Colonic mucosa (tissue), 4 donors: Measurements from ENCODE around the gene DRC3. TPM values are rescaled to one million over a fixed set of nuclear protein-coding genes. Genes with fewer than 3 reads are reported as not detected.

Source experiments
- DNase-seq: peaks from one replicate; pipeline ENCODE4 v3.0.0-alpha.2; 2020
- H3K27ac ChIP-seq: fragments of 200-600 bp; one replicate; pipeline ENCODE4 v1.8.0; 2021
- H3K27me3 ChIP-seq: fragments of 200-600 bp; one replicate; pipeline ENCODE4 v1.8.0; 2021
- H3K36me3 ChIP-seq: fragments of 200-600 bp; one replicate; pipeline ENCODE4 v1.8.0; 2021
- H3K4me1 ChIP-seq: fragments of 200-600 bp; one replicate; pipeline ENCODE4 v1.8.0; 2021; ENCODE audit warnings: mild to moderate bottlenecking
- H3K4me3 ChIP-seq: fragments of 200-600 bp; one replicate; pipeline ENCODE4 v1.8.0; 2021
- H3K9ac ChIP-seq, 2 donors: one replicate each; pipeline ENCODE4 v1.7.0; 2013; ENCODE audit warnings: control low read depth in 2 of 2, low read depth in 2 of 2, low read length in 2 of 2
- H3K9me3 ChIP-seq: fragments of 200-600 bp; one replicate; pipeline ENCODE4 v1.8.0; 2021
- CTCF ChIP-seq: fragments of 200-600 bp; IDR thresholded peaks from one replicate; pipeline ENCODE4 v1.8.0; 2022; ENCODE audit warnings: antibody characterized with exemption, mild to moderate bottlenecking
- intact Hi-C: fragments of 100-400 bp; cut with DNase I; formaldehyde crosslinking; loops from one replicate; pipeline ENCODE4 v1.14.1; 2022
- total RNA-seq, 2 donors: library from RNA; stranded (reverse); fragmentation: NEBNext Ultra II Directional in 1 of 2; extraction: Animal tissue kit (Norgen Biotek cat#: 25700) in 1 of 2; gene quantifications; one replicate each; pipeline ENCODE4 v1.2.1, GENCODE V29; 2021
- donor health status: healthy.
- donor health status: DM: no; HTN: no; CAD: no.
- donor health status: DM: no; HTN: no; CAD: no.

Gene DRC3
- total RNA-seq, 2 donors from 2014 or later = 0.79 to 1.1 TPM

DNA sequence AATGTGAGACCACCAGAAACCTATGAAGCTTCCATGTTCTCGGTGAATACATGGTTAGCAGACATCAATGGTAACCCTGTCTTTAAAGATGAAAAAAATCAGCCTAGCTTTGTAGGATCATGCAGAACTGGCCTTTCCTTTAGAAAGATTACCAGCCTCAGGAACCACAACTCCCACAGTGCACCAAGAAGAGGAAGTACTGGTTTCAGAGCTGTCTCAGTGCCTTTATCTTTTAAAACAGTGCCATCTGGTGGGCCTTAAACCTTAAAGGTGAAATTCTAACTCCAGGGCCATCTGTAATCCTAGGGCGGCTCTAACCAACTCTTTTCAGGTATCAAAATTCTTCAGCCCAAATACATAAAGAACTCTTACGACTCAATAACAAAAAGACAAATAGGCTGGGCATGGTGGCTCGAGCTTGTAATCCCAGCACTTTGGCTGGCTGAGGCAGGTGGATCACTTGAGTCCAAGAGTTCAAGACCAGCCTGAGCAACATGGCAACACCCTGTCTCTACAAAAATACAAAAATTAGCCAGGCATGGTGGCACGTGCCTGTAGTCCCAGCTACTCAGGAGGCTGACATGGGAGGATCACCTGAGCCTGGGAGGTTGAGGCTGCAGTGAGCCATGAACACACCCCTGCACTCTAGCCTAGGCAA is 60.9 kb downstream of the DRC3 start:
- Histone ChIP-seq H3K4me3 (no peak overlapping the region), H3K36me3 (no peaks in the 10 kb centered on the region), H3K9ac (no peak overlapping the region), H3K27ac (no peak overlapping the region), H3K27me3 (no peaks in the 10 kb centered on the region), H3K9me3 (no peaks in the 10 kb centered on the region), H3K4me1 (peaks cover 10% of the 10 kb centered on the region)
- intact Hi-C loops = loop anchor here (2.0 to 5.0 kb wide), 2 partner anchors 143 to 351 kb away; partner anchors contain the start of gene RAI1
- TF ChIP-seq CTCF = peak; percentile 41
- DNase-seq = peak; percentile 67

- no peak for DNase-seq
- no peaks in the 10 kb centered on the region for H3K9me3 ChIP-seq
- no peak overlapping the region for H3K4me3 ChIP-seq
- H3K4me1 ChIP-seq = peaks cover 10% of the 10 kb centered on the region
- no peak for TF ChIP-seq CTCF
- H3K27ac ChIP-seq = no peak overlapping the region
- no peaks in the 10 kb centered on the region for H3K36me3 ChIP-seq
- intact Hi-C loops = no loop called here
- no peaks in the 10 kb centered on the region for H3K27me3 ChIP-seq
- H3K9ac ChIP-seq = no peak overlapping the region
Measured at GRCh38 chr17:18035704-18036103, 63.0 kb downstream of the DRC3 start.

GRCh38 chr17:18037486-18037885 is 64.8 kb downstream of the DRC3 start:
- intact Hi-C loops = no loop called here

DNA sequence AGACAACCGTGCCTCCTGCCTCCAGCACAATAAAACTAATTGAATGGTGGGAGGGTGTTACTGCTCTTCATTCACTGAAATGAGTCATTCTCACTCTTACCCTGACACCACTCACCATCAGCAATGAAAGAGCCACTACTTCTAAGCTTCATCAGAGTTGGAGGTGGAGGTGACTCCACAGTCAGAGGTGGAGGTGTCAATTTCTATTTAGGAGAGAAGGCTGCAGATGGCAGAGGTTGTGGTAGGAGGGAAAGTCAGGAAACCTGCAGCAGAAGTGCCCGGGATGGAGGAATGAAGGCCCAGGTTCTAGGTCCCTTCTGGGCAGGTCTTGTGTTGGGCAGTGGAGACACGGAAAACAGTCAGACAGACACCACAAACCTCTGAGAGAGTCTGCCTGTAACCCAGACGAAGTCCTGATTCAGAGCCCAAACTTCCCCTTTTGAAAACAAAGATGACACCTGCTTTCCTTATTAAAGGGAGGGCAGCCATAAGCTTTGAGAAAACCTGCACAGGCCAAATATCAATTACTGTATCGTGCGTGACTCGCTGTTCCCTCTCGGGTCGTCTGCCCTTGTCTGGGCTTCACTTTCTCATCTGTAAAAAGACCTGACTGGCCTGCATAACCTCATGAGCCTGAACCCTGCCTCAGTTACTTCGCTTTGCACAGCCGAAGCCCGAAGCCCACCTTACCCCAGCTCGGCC is 65.6 kb downstream of the DRC3 start:
- TF ChIP-seq CTCF = no peak
- no peaks in the 10 kb centered on the region for H3K9me3 ChIP-seq

More at GRCh38 chr17:18037486-18037885, 64.8 kb downstream of the DRC3 start:
- Histone ChIP-seq H3K27me3 (no peaks in the 10 kb centered on the region), H3K9ac (peak overlapping the region in 1 of 2 donors; percentile 84), H3K4me1 (peaks cover 10% of the 10 kb centered on the region), H3K27ac (no peak overlapping the region), H3K4me3 (no peak overlapping the region), H3K36me3 (no peaks in the 10 kb centered on the region), H3K9me3 (no peaks in the 10 kb centered on the region)
- TF ChIP-seq CTCF = no peak
- no peak for DNase-seq

GRCh38 chr17:18038861-18039534 is 66.3 kb downstream of the DRC3 start, which contains the start of the genes ATPAF2 and GID4:
TSS of gene ATPAF2 (minus strand) at chr17:18039168. CDS start at chr17:18039013, 155 bp downstream.
TSS of gene GID4 (plus strand) at chr17:18039408. CDS start at chr17:18039465, 57 bp downstream.
- TF ChIP-seq CTCF = no peak
- H3K27me3 ChIP-seq = no peaks in the 10 kb centered on the region
- intact Hi-C loops = no loop called here
- peak within 1 kb of the TSS; percentile 79 to 84 for H3K9ac ChIP-seq
- no peaks in the 10 kb centered on the region for H3K9me3 ChIP-seq
- DNase-seq = peak; percentile 100
- H3K4me1 ChIP-seq = peaks cover 10% of the 10 kb centered on the region
- peak within 1 kb of the TSS; percentile 60 for H3K27ac ChIP-seq
- H3K4me3 ChIP-seq = peak within 1 kb of the TSS; percentile 84
- H3K36me3 ChIP-seq = no peaks in the 10 kb centered on the region

More for the DNA sequence above, 65.6 kb downstream of the DRC3 start:
- DNase-seq = no peak
- intact Hi-C loops = no loop called here
- peak overlapping the region; percentile 79 to 84 for H3K9ac ChIP-seq
- peak overlapping the region; percentile 84 for H3K4me3 ChIP-seq
- peak overlapping the region; percentile 56 for H3K27ac ChIP-seq
- H3K27me3 ChIP-seq = no peaks in the 10 kb centered on the region
- no peaks in the 10 kb centered on the region for H3K36me3 ChIP-seq
- H3K4me1 ChIP-seq = peaks cover 10% of the 10 kb centered on the region
